Ectodermal cell (in vitro differentiated cells): ENCODE measurements around the gene USP5.
"Not testable (repeated sequence)": the region's sequence is repeated elsewhere in the genome, so short reads cannot be mapped to it uniquely, and the experiment has no call there.

Experiments used
- H3K27ac ChIP-seq: 2 replicates; pipeline ENCODE4 v1.7.0; 2013; ENCODE audit warnings: mild to moderate bottlenecking, low read depth, low read length; ENCODE audit not compliant: insufficient read depth, poor library complexity, severe bottlenecking
- H3K27me3 ChIP-seq: 2 replicates; pipeline ENCODE4 v1.7.0; 2013; ENCODE audit warnings: mild to moderate bottlenecking, low read length; ENCODE audit not compliant: insufficient read depth, control insufficient read depth, poor library complexity, severe bottlenecking
- H3K36me3 ChIP-seq: one replicate; pipeline ENCODE4 v1.7.0; 2013; ENCODE audit warnings: low read length; ENCODE audit not compliant: control insufficient read depth, insufficient read depth
- H3K4me1 ChIP-seq: one replicate; pipeline ENCODE4 v1.7.0; 2013; ENCODE audit warnings: low read length; ENCODE audit not compliant: control insufficient read depth, insufficient read depth
- H3K4me3 ChIP-seq: 2 replicates; pipeline ENCODE4 v1.7.0; 2013; ENCODE audit warnings: low read depth, low read length, control low read depth; ENCODE audit not compliant: insufficient read depth
- H3K9me3 ChIP-seq: 2 replicates; pipeline ENCODE4 v1.7.0; 2013; ENCODE audit warnings: mild to moderate bottlenecking, low read length, moderate library complexity; ENCODE audit not compliant: control insufficient read depth
- WGBS, 2 experiments: methylation state at CpG; one replicate each; pipeline ENCODE4 v1.1.7; 2013; ENCODE audit warnings: missing lambda C conversion rate in 2 of 2; 5-methylcytosine and 5-hydroxymethylcytosine counted together

USP5 gene

DNA sequence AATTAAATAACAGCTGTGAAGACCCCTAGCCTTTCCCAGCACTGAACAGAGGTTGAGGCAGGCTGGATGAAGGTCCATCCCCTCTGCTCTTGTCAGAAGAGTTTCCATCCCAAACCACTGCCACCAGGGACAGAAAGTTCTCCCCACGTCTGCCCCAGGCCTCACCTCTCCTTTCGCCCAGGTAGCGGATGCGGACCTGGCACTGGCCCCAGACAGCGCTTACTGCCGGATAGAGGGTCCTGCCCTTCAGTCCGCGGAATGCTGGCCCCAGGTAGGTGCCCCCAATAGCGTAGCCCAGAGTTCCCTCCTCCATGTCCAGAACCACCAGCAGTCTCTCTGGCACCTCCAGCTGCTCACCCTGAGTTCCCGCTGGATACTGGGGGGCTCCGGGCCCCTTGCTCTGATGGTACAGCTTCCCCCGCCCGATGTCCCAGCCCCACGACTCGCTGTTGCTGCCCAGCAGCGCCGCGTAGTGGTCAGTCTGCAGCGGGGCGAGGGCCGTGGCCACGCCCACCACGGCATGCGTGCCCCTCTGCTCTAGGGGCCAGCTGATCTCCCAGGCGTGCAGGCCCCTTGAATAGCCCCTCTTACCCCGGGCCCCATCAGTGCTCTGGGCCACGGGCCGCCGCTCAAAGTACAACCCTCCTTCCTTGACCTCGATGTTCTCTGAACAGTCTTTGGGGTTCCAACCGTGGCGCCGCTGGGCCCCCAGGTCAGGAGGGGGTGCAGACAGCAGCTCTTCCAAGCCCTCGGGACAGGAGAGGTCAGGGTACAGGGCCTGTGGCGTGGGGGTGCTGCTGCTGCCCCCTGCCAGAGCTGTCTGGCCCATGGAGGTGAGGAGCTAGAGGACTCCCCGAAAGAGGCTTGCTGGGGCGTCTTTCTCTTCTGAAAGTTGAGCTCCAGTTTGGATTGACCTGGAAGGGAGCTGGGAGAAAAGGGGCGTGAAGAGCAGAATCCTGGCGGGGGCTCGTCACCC lies 20.4 kb downstream of the USP5 start:
- Histone ChIP-seq H3K4me1 (peaks cover 5% of the 10 kb centered on the region), H3K27ac (peak overlapping the region; percentile 30), H3K4me3 (peak overlapping the region; percentile 62), H3K9me3 (no peaks in the 10 kb centered on the region), H3K27me3 (no peaks in the 10 kb centered on the region), H3K36me3 (peaks cover 20% of the 10 kb centered on the region)
- 7 to 8% methylated on average over 40 of the region's 40 CpGs for WGBS, 2 experiments

DNA sequence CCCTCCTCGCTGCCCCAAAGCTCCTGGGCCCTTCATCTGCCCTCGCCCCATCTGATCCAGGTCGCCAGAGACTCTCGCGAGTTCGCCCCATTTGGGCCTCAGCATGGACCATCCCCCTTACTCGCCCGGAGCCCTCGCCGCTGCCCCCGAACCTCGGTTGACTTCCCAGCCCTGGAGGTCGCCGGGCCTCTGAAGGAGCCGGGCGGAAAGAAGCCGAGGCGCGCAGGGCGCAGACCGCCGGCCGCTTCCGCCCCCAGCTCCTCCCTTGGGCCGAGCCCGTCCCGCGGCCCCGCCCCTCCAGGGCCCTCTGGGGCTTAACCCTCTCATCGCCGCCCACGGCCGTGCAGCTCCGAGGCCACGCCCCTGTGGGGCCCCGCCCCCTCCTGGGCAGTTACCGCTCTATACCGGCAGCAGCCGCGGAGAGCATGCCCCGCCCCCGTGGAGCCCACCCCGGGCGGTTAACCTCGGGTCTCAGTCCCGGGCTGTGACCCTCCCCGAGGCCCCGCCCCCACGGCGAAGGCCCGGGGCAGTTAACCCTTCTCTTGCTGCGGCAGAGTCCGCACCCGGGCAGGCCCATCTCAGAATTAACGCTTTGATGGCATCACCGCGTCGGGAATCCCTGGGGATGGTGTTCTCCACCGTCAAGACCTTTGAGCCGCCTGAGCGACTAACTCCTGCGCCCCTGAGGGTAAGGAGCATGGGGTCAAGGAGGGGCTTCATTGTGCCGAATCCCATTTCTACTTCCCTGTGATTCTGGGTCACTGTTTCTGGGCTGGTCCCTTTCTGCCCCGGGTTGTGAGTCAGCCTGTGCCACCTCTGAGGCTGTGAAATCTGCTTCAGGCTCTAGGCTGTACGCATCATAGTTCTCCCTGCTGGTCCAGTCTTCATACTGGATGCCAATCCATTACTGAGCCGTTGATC lies 21.4 kb downstream of the USP5 start, which contains the start of gene SPSB2:
SPSB2 (minus strand) TSS at position 210 of the 921 bp plus-strand sequence. CDS start 402 bp downstream, outside the sequence.
- peaks cover 20% of the 10 kb centered on the region for H3K36me3 ChIP-seq
- peak within 1 kb of the TSS; percentile 62 for H3K4me3 ChIP-seq
- H3K27me3 ChIP-seq: no peaks in the 10 kb centered on the region
- peak within 1 kb of the TSS; percentile 82 for H3K27ac ChIP-seq
- 1% methylated on average over 66 of the region's 66 CpGs for WGBS, 2 experiments
- H3K9me3 ChIP-seq: no peaks in the 10 kb centered on the region
- H3K4me1 ChIP-seq: peaks cover 5% of the 10 kb centered on the region

DNA sequence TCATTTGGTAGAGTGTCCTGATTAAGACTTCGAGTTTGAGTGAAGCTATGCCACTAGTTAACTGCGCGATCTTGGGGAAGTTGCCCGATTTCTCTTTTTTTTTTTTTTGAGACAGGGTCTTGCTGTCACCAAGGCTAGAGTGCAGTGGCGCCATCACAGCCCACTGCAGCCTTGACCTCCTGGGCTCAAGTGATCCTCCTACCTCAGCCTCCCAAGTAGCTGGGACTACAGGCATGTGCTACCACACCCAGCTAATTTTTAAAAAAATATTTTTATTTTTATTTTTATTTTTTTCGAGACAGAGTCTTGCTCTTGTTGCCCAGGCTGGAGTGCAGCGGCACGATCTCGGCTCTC lies 22.0 kb downstream of the USP5 start:
- H3K9me3 ChIP-seq, H3K4me1 ChIP-seq, H3K27me3 ChIP-seq: not testable (repeated sequence)
- 68 to 70% methylated on average over 9 of the region's 9 CpGs for WGBS, 2 experiments
- Histone ChIP-seq H3K27ac (peak overlapping the region; percentile 82), H3K36me3 (peaks cover 20% of the 10 kb centered on the region), H3K4me3 (peak overlapping the region; percentile 62)

GRCh38 chr12:6879824-6880223 lies 27.9 kb downstream of the USP5 start:
- not testable (repeated sequence) for H3K27me3 ChIP-seq, H3K4me3 ChIP-seq, H3K27ac ChIP-seq, H3K4me1 ChIP-seq, H3K36me3 ChIP-seq, H3K9me3 ChIP-seq
- 92 to 94% methylated on average over 10 to 11 of the region's 11 CpGs for WGBS, 2 experiments

GRCh38 chr12:6883252-6883651 lies 31.3 kb downstream of the USP5 start:
- Histone ChIP-seq H3K36me3 (no peaks in the 10 kb centered on the region), H3K4me1 (peaks cover 6% of the 10 kb centered on the region), H3K27ac (no peak overlapping the region), H3K27me3 (no peaks in the 10 kb centered on the region), H3K4me3 (no peak overlapping the region), H3K9me3 (no peaks in the 10 kb centered on the region)
- 90 to 96% methylated on average over 5 of the region's 5 CpGs for WGBS, 2 experiments

DNA sequence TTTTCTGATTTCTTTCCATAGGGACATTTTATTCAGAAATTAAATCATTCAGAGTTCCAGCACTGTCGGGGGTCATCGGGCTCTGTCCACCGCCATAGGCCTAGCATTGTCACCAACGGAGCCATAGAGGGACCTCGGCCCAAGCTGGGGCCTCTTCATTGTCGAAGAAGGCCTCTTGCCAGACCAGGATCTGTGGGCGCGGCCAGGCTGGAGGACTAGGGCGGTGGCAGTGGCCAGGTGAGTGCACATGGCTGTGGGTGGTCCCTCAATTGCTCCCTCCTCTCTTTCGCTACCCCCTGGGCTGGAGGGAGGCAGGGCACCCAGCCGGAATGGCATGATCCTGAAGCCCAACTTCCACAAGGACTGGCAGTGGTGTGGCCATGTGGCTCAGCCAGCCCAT lies 31.7 kb downstream of the USP5 start:
- Histone ChIP-seq H3K4me1 (peaks cover 6% of the 10 kb centered on the region), H3K27ac (no peak overlapping the region), H3K4me3 (no peak overlapping the region), H3K27me3 (no peaks in the 10 kb centered on the region), H3K9me3 (no peaks in the 10 kb centered on the region), H3K36me3 (no peaks in the 10 kb centered on the region)
- 95 to 97% methylated on average over 11 of the region's 11 CpGs for WGBS, 2 experiments

DNA sequence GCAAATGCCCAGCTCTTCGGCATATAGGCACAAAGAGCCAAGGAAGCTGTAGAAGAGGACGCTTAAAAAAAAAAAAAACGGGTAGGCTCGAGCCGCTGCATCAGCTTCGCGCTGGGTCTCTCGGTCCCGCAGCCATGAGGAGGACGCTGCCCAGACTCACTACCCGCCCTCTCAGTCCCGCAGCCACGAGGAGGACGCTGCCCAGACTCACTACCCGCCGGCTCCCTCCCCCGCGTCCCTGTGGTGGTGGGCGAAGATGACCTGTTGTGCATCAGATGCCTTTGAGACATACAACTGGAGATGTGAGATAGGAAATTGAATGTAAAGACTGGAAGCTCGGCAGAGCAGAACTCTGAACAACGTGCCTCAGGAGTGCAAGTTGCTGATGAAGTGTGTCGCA lies 32.6 kb downstream of the USP5 start:
- Histone ChIP-seq H3K9me3 (no peaks in the 10 kb centered on the region), H3K4me3 (no peak overlapping the region), H3K27ac (no peak overlapping the region), H3K36me3 (no peaks in the 10 kb centered on the region), H3K27me3 (no peaks in the 10 kb centered on the region), H3K4me1 (peaks cover 6% of the 10 kb centered on the region)
- 83 to 86% methylated on average over 22 of the region's 22 CpGs for WGBS, 2 experiments

- H3K27ac ChIP-seq, H3K4me3 ChIP-seq, H3K36me3 ChIP-seq, H3K27me3 ChIP-seq, H3K4me1 ChIP-seq, H3K9me3 ChIP-seq: not testable (repeated sequence)
- 37 to 44% methylated on average over 11 of the region's 15 CpGs for WGBS, 2 experiments
These were observed 34.5 kb downstream of the USP5 start for GRCh38 chr12:6886206-6886999.

GRCh38 chr12:6887460-6887859 lies 35.5 kb downstream of the USP5 start:
- H3K36me3 ChIP-seq: no peaks in the 10 kb centered on the region
- WGBS, 2 experiments: 88 to 91% methylated on average over 8 of the region's 8 CpGs

More at GRCh38 chr12:6887460-6887859, 35.5 kb downstream of the USP5 start:
- Histone ChIP-seq H3K27ac (no peak overlapping the region), H3K27me3 (no peaks in the 10 kb centered on the region), H3K9me3 (no peaks in the 10 kb centered on the region), H3K4me3 (no peak overlapping the region), H3K4me1 (peaks cover 6% of the 10 kb centered on the region)
